HepG2 (cell line): ENCODE measurements around the gene NDUFS6. TPM values are rescaled to one million over a fixed set of nuclear protein-coding genes. Genes with fewer than 3 reads are reported as not detected.

Experiments
- ETV5 ChIP-seq: IDR thresholded peaks from 2 replicates; pipeline ENCODE4 v1.6.1; 2018; ENCODE audit warnings: missing biosample characterization, missing genetic modification reagents, inconsistent platforms, borderline replicate concordance
- HNRNPUL1 ChIP-seq: fragments of 200-400 bp; formaldehyde crosslinking; IDR thresholded peaks from 2 replicates; pipeline ENCODE4 v1.6.1; 2017; ENCODE audit warnings: low read depth, mild to moderate bottlenecking, low read length, moderate library complexity
- IKZF1 ChIP-seq: fragments of 450-650 bp; IDR thresholded peaks from 2 replicates; pipeline ENCODE4 v1.7.1; 2016
- KDM5B ChIP-seq: sonication (generic); formaldehyde crosslinking; IDR thresholded peaks from 2 replicates; pipeline ENCODE4 v1.4.0; 2020; ENCODE audit warnings: missing genetic modification reagents, mild to moderate bottlenecking, borderline replicate concordance
- MED8 ChIP-seq: sonication (generic); formaldehyde crosslinking; IDR thresholded peaks from 2 replicates; pipeline ENCODE4 v1.8.1; 2023; ENCODE audit warnings: mild to moderate bottlenecking, missing genetic modification reagents; ENCODE audit not compliant: insufficient replicate concordance
- PAF1 ChIP-seq: IDR thresholded peaks from 2 replicates; pipeline ENCODE4 v1.6.1; 2016; ENCODE audit warnings: missing genetic modification reagents, missing compliant biosample characterization
- PHF5A ChIP-seq: IDR thresholded peaks from one replicate; pipeline ENCODE4 v1.6.1; 2018; ENCODE audit warnings: low read depth, missing genetic modification reagents; ENCODE audit not compliant: unreplicated experiment
- PRMT3 ChIP-seq: sonication (generic); formaldehyde crosslinking; IDR thresholded peaks from 2 replicates; pipeline ENCODE4 v1.8.1; 2022; ENCODE audit warnings: low read depth, mild to moderate bottlenecking, moderate library complexity, missing genetic modification reagents, borderline replicate concordance
- RARG ChIP-seq: sonication (generic); formaldehyde crosslinking; IDR thresholded peaks from 2 replicates; pipeline ENCODE4 v1.4.0; 2020; ENCODE audit warnings: low read depth, mild to moderate bottlenecking, missing genetic modification reagents
- SALL2 ChIP-seq: sonication (generic); formaldehyde crosslinking; IDR thresholded peaks from 2 replicates; pipeline ENCODE4 v1.8.1; 2023; ENCODE audit warnings: mild to moderate bottlenecking, missing genetic modification reagents, inconsistent platforms
- SIX1 ChIP-seq: sonication (generic); formaldehyde crosslinking; IDR thresholded peaks from 2 replicates; pipeline ENCODE4 v1.4.0; 2020; ENCODE audit warnings: missing genetic modification reagents, borderline replicate concordance
- SRSF4 ChIP-seq: fragments of 200-400 bp; formaldehyde crosslinking; IDR thresholded peaks from one replicate; pipeline ENCODE4 v1.6.1; 2018; ENCODE audit warnings: mild to moderate bottlenecking, low read depth, low read length, moderate library complexity; ENCODE audit not compliant: poor library complexity, severe bottlenecking
- ZNF10 ChIP-seq: sonication (generic); formaldehyde crosslinking; IDR thresholded peaks from 2 replicates; pipeline ENCODE4 v1.4.0; 2020; ENCODE audit warnings: mild to moderate bottlenecking, low read depth, missing genetic modification reagents, borderline replicate concordance
- ZNF18 ChIP-seq: sonication (generic); formaldehyde crosslinking; IDR thresholded peaks from 2 replicates; pipeline ENCODE4 v1.8.0; 2022; ENCODE audit warnings: mild to moderate bottlenecking, missing genetic modification reagents; ENCODE audit not compliant: insufficient replicate concordance
- ZNF256 ChIP-seq: sonication (generic); formaldehyde crosslinking; conservative IDR thresholded peaks from 2 replicates; pipeline ENCODE4 v1.4.0; 2020; ENCODE audit warnings: missing genetic modification reagents
- ZNF563 ChIP-seq: sonication (generic); formaldehyde crosslinking; IDR thresholded peaks from 2 replicates; pipeline ENCODE4 v1.8.0; 2022; ENCODE audit warnings: mild to moderate bottlenecking, moderate library complexity, missing genetic modification reagents
- ZNF678 ChIP-seq: sonication (generic); formaldehyde crosslinking; IDR thresholded peaks from 2 replicates; pipeline ENCODE4 v1.4.0; 2020; ENCODE audit warnings: mild to moderate bottlenecking, missing genetic modification reagents
- ZUFSP ChIP-seq: sonication (generic); formaldehyde crosslinking; IDR thresholded peaks from 2 replicates; pipeline ENCODE4 v1.9.0; 2021; ENCODE audit warnings: missing genetic modification reagents, mild to moderate bottlenecking, borderline replicate concordance
- polyA plus RNA-seq, 8 experiments: library from polyadenylated mRNA; depleted of rRNA in 3 of 8; stranded (reverse) in 7 of 8; unstranded in 1 of 8; fragments of >200 nt; fragmentation: Illumina TruSeq in 4 of 8; extraction: Trizol in 4 of 8; gene quantifications; 2 replicates each; pipeline versions ENCODE4 v1.2.1 to v1.2.3, GENCODE V29; 2011 to 2016; ENCODE audit warnings: low read depth in 4 of 8, missing spikeins in 1 of 8, mixed read lengths in 1 of 8; ENCODE audit not compliant: insufficient read depth in 1 of 8
- total RNA-seq, 5 experiments: library from RNA; depleted of rRNA; stranded (reverse); fragments of >200 nt; fragmentation: Illumina TruSeq; extraction: Trizol; gene quantifications; 2 replicates each; pipeline ENCODE4 v1.2.3, GENCODE V29; 2016; ENCODE audit warnings: low read depth in 1 of 5
- TF ChIP-seq, protein P1 (sequence below): sonication (generic); formaldehyde crosslinking; IDR thresholded peaks from 2 replicates; pipeline ENCODE4 v1.5.0; 2020; ENCODE audit warnings: missing genetic modification reagents
- TF ChIP-seq, protein P2 (sequence below): sonication (generic); formaldehyde crosslinking; IDR thresholded peaks from 2 replicates; pipeline ENCODE4 v1.5.0; 2020; ENCODE audit warnings: missing genetic modification reagents
- TF ChIP-seq, protein P3 (sequence below): IDR thresholded peaks from 2 replicates; pipeline ENCODE4 v1.6.1; 2016
- TF ChIP-seq, protein P4 (sequence below): sonication (generic); formaldehyde crosslinking; IDR thresholded peaks from 2 replicates; pipeline ENCODE4 v1.4.0; 2020; ENCODE audit warnings: missing genetic modification reagents

NDUFS6 gene
- total and polyA plus RNA-seq, 2 of the 13 experiments (the other 11 are each of a cell fraction or from before 2014, with no cell fraction given) = 23.7 to 50.4 TPM

- TF ChIP-seq, protein P1, sequence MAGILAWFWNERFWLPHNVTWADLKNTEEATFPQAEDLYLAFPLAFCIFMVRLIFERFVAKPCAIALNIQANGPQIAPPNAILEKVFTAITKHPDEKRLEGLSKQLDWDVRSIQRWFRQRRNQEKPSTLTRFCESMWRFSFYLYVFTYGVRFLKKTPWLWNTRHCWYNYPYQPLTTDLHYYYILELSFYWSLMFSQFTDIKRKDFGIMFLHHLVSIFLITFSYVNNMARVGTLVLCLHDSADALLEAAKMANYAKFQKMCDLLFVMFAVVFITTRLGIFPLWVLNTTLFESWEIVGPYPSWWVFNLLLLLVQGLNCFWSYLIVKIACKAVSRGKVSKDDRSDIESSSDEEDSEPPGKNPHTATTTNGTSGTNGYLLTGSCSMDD (CRISPR knock-in tag) = no peak
- TF ChIP-seq, protein P2, sequence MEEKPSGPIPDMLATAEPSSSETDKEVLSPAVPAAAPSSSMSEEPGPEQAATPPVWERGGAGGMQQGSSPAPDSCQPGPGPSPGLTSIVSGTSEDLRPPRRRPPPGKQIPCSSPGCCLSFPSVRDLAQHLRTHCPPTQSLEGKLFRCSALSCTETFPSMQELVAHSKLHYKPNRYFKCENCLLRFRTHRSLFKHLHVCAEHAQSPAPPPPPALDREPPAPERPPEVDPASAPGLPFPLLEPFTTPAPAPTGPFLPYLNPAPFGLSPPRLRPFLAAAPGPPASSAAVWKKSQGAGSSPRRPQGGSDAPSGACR (CRISPR knock-in tag) = no peak
- no peak for TF ChIP-seq IKZF1
- no peak for TF ChIP-seq PAF1 (CRISPR knock-in tag)
- no peak for TF ChIP-seq PHF5A (CRISPR knock-in tag)
- 0 out of 2 replicates have a peak, but pooled peaks have one; percentile 65 for TF ChIP-seq ZNF256 (CRISPR knock-in tag)
- TF ChIP-seq MED8 (CRISPR knock-in tag) = no peak
- TF ChIP-seq HNRNPUL1 = no peak
- TF ChIP-seq SRSF4 = no peak
- TF ChIP-seq SALL2 (CRISPR knock-in tag) = peak; percentile 87
- TF ChIP-seq RARG (CRISPR knock-in tag) = no peak; the same call in 1 of the 2 replicates
- peak; percentile 89; the same call in 1 of the 2 replicates for TF ChIP-seq KDM5B (CRISPR knock-in tag)
- no peak for TF ChIP-seq ZUFSP (CRISPR knock-in tag)
- TF ChIP-seq ZNF10 (CRISPR knock-in tag) = 0 out of 2 replicates have a peak, but pooled peaks have one; percentile 40
- no peak for TF ChIP-seq SIX1 (CRISPR knock-in tag)
- no peak for TF ChIP-seq ZNF18 (CRISPR knock-in tag)
- TF ChIP-seq, protein P3, sequence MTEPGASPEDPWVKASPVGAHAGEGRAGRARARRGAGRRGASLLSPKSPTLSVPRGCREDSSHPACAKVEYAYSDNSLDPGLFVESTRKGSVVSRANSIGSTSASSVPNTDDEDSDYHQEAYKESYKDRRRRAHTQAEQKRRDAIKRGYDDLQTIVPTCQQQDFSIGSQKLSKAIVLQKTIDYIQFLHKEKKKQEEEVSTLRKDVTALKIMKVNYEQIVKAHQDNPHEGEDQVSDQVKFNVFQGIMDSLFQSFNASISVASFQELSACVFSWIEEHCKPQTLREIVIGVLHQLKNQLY (CRISPR knock-in tag) = no peak
- TF ChIP-seq, protein P4, sequence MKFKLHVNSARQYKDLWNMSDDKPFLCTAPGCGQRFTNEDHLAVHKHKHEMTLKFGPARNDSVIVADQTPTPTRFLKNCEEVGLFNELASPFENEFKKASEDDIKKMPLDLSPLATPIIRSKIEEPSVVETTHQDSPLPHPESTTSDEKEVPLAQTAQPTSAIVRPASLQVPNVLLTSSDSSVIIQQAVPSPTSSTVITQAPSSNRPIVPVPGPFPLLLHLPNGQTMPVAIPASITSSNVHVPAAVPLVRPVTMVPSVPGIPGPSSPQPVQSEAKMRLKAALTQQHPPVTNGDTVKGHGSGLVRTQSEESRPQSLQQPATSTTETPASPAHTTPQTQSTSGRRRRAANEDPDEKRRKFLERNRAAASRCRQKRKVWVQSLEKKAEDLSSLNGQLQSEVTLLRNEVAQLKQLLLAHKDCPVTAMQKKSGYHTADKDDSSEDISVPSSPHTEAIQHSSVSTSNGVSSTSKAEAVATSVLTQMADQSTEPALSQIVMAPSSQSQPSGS = peak; percentile 59; the same call in 1 of the 2 replicates
- no peak; the same call in 1 of the 2 replicates for TF ChIP-seq ZNF678 (CRISPR knock-in tag)
- 0 out of 2 replicates have a peak, but pooled peaks have one; percentile 54 for TF ChIP-seq ZNF563 (CRISPR knock-in tag)
- TF ChIP-seq ETV5 (CRISPR knock-in tag) = no peak
- TF ChIP-seq PRMT3 (CRISPR knock-in tag) = no peak
Measured at GRCh38 chr5:1801222-1801966, at the start of gene NDUFS6 (continued).
